Transverse colon (tissue), 3 donors: Measurements from ENCODE around the gene MDM2.
A peak's percentile ranks its signal among the peaks of the same experiment; 100 is the strongest.

Experiments
- CTCF ChIP-seq, 5 experiments: fragments of 200-600 bp in 3 of 5; fragments of 450-650 bp in 2 of 5; sonication (generic) in 3 of 5; IDR thresholded peaks; 1 replicate in 2 of 5; 2 replicates in 3 of 5; pipeline ENCODE4 v1.5.1; 2016 to 2017; ENCODE audit warnings: antibody characterized with exemption in 5 of 5, inconsistent platforms in 3 of 5, mild to moderate bottlenecking in 2 of 5, moderate library complexity in 1 of 5
- EP300 ChIP-seq: sonication (generic); formaldehyde crosslinking; IDR thresholded peaks from one replicate; pipeline ENCODE4 v1.6.1; 2017; ENCODE audit warnings: antibody characterized with exemption, low read depth
- POLR2A ChIP-seq: fragments of 450-650 bp; IDR thresholded peaks from one replicate; pipeline ENCODE4 v1.6.1; 2016; ENCODE audit warnings: antibody characterized with exemption, mild to moderate bottlenecking, moderate library complexity

DNA sequence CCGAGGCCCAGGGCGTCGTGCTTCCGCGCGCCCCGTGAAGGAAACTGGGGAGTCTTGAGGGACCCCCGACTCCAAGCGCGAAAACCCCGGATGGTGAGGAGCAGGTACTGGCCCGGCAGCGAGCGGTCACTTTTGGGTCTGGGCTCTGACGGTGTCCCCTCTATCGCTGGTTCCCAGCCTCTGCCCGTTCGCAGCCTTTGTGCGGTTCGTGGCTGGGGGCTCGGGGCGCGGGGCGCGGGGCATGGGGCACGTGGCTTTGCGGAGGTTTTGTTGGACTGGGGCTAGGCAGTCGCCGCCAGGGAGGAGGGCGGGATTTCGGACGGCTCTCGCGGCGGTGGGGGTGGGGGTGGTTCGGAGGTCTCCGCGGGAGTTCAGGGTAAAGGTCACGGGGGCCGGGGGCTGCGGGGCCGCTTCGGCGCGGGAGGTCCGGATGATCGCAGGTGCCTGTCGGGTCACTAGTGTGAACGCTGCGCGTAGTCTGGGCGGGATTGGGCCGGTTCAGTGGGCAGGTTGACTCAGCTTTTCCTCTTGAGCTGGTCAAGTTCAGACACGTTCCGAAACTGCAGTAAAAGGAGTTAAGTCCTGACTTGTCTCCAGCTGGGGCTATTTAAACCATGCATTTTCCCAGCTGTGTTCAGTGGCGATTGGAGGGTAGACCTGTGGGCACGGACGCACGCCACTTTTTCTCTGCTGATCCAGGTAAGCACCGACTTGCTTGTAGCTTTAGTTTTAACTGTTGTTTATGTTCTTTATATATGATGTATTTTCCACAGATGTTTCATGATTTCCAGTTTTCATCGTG lies 612 bp downstream of the MDM2 start:
- TF ChIP-seq POLR2A (peak; percentile 12), CTCF (IDR thresholded peaks at IDR 0.05) (peak in 2 of 5 experiments; percentile 6 to 43), EP300 (no peak)
